Measurements from ENCODE around the gene PYY.

PYY gene

DNA sequence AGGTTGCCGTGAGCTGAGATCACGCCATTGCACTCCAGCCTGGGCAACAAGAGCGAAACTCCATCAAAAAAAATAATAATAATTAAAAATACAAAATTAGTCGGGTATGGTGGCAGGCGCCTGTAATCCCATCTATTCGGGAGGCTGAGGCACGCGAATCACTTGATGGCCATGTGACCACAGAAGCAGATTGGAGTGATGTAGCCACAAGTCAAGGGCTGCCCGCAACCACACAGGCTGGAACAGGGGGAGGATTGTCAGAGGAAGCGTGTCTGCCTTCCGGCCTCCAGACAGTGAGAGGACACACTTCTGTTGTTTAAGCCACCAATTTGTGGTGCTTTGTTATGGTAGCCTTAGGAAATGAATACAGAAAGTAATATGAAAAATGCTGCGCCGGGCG is 38.9 kb upstream of the PYY start:
- Histone ChIP-seq H3K27me3 (ENCODE audit: insufficient read depth, poor library complexity, severe bottlenecking) (peaks cover 32% of the 10 kb centered on the region), H3K4me3 (replicated peaks; ENCODE audit: insufficient read depth, low read length) (no peak overlapping the region), H3K27ac (replicated peaks) (no peak overlapping the region)
- DNase-seq (ENCODE audit: low read depth in 1 of 2, low spot score in 1 of 2), result no peak
- TF ChIP-seq POLR2AphosphoS5 (IDR thresholded peaks at IDR 0.05; ENCODE audit: low read depth), result no peak

DNA sequence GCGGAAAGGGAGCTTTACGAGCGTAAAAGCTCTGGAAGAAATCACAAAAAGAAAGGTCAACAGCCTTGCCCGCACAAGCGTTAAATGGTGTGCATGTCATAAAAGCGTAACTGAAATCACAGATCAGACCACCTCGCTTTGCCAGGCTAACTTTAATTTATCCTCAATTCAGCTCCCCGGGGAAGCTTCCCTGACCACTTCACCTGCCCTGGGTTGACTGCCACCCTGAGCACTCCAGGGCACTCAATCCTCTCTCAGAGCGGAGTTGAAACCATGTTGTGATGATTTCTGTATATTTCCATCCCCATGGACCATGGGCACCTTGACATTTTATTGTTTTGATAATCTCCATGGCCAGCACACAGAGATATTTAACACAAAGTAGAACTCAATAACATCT is 34.6 kb upstream of the PYY start:
- no peak overlapping the region for H3K27ac ChIP-seq (replicated peaks)
- TF ChIP-seq POLR2AphosphoS5 (IDR thresholded peaks at IDR 0.05; ENCODE audit: low read depth) (no peak), SPI1 (IDR thresholded peaks at IDR 0.05; ENCODE audit: borderline replicate concordance, low read depth) (no peak), GABPA (IDR thresholded peaks at IDR 0.05; ENCODE audit: low read depth) (no peak)
- TF ChIP-seq, protein P1, sequence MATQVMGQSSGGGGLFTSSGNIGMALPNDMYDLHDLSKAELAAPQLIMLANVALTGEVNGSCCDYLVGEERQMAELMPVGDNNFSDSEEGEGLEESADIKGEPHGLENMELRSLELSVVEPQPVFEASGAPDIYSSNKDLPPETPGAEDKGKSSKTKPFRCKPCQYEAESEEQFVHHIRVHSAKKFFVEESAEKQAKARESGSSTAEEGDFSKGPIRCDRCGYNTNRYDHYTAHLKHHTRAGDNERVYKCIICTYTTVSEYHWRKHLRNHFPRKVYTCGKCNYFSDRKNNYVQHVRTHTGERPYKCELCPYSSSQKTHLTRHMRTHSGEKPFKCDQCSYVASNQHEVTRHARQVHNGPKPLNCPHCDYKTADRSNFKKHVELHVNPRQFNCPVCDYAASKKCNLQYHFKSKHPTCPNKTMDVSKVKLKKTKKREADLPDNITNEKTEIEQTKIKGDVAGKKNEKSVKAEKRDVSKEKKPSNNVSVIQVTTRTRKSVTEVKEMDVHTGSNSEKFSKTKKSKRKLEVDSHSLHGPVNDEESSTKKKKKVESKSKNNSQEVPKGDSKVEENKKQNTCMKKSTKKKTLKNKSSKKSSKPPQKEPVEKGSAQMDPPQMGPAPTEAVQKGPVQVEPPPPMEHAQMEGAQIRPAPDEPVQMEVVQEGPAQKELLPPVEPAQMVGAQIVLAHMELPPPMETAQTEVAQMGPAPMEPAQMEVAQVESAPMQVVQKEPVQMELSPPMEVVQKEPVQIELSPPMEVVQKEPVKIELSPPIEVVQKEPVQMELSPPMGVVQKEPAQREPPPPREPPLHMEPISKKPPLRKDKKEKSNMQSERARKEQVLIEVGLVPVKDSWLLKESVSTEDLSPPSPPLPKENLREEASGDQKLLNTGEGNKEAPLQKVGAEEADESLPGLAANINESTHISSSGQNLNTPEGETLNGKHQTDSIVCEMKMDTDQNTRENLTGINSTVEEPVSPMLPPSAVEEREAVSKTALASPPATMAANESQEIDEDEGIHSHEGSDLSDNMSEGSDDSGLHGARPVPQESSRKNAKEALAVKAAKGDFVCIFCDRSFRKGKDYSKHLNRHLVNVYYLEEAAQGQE (IDR thresholded peaks at IDR 0.05; ENCODE audit: insufficient replicate concordance, low read depth), result no peak
- TF ChIP-seq, protein P2, sequence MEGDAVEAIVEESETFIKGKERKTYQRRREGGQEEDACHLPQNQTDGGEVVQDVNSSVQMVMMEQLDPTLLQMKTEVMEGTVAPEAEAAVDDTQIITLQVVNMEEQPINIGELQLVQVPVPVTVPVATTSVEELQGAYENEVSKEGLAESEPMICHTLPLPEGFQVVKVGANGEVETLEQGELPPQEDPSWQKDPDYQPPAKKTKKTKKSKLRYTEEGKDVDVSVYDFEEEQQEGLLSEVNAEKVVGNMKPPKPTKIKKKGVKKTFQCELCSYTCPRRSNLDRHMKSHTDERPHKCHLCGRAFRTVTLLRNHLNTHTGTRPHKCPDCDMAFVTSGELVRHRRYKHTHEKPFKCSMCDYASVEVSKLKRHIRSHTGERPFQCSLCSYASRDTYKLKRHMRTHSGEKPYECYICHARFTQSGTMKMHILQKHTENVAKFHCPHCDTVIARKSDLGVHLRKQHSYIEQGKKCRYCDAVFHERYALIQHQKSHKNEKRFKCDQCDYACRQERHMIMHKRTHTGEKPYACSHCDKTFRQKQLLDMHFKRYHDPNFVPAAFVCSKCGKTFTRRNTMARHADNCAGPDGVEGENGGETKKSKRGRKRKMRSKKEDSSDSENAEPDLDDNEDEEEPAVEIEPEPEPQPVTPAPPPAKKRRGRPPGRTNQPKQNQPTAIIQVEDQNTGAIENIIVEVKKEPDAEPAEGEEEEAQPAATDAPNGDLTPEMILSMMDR (IDR thresholded peaks at IDR 0.05; ENCODE audit: insufficient read depth, low read length), result no peak
- DNase-seq (ENCODE audit: low read depth in 1 of 2, low spot score in 1 of 2), result no peak
- peaks cover 24% of the 10 kb centered on the region for H3K27me3 ChIP-seq (ENCODE audit: insufficient read depth, poor library complexity, severe bottlenecking)
- H3K4me3 ChIP-seq (replicated peaks; ENCODE audit: insufficient read depth, low read length), result no peak overlapping the region

DNA sequence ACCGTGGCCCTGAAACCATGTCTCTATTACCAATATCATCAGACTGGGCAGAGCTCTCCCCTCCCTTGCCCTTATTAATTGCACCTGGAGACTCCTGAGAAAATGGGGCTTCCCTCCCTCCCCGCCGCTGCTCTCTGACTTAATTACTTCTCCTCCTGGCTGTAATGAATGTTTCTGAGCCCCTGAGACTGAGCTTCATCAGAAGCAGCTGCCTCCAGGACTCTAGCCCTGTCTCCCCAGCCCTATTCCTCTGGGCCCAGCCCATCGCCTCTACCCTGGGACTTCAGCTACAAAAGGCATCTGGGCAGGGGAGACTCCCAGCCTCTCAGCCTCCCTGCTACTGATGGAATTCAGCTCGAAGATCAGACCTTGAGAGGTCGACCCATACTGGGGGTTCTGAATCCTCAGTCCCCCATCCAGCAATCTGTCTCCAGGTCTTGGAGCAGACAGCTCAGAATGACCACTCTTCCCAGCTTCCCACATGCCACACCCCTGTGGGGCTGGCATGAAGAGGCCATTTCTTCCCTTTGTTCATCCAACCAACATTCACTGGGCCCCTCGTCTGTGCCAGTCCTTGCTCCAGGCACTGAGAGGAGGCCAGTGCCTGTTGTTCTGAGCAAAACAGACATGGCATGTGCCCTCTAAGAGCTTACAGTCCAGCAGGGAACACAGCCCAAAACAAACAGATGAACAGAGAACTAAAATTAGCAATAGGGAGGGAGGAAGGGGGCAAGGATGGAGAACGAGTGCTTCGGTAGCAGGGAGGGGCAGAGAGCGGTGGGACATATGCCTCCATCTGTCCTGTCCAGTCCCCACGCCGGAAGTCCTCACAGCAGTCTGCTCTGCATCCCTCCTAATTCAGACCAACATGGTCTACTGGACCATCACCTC is 33.6 kb upstream of the PYY start:
- DNase-seq (ENCODE audit: low read depth in 1 of 2, low spot score in 1 of 2), result no peak
- no peak overlapping the region for H3K27ac ChIP-seq (replicated peaks)
- H3K27me3 ChIP-seq (ENCODE audit: insufficient read depth, poor library complexity, severe bottlenecking), result peaks cover 32% of the 10 kb centered on the region
- H3K4me3 ChIP-seq (replicated peaks; ENCODE audit: insufficient read depth, low read length), result no peak overlapping the region
- TF ChIP-seq SPI1 (IDR thresholded peaks at IDR 0.05; ENCODE audit: borderline replicate concordance, low read depth) (no peak), POLR2AphosphoS5 (IDR thresholded peaks at IDR 0.05; ENCODE audit: low read depth) (no peak), GABPA (IDR thresholded peaks at IDR 0.05; ENCODE audit: low read depth) (no peak)
- TF ChIP-seq, protein P2 (IDR thresholded peaks at IDR 0.05; ENCODE audit: insufficient read depth, low read length), result no peak
- TF ChIP-seq, protein P1 (IDR thresholded peaks at IDR 0.05; ENCODE audit: insufficient replicate concordance, low read depth), result no peak

DNA sequence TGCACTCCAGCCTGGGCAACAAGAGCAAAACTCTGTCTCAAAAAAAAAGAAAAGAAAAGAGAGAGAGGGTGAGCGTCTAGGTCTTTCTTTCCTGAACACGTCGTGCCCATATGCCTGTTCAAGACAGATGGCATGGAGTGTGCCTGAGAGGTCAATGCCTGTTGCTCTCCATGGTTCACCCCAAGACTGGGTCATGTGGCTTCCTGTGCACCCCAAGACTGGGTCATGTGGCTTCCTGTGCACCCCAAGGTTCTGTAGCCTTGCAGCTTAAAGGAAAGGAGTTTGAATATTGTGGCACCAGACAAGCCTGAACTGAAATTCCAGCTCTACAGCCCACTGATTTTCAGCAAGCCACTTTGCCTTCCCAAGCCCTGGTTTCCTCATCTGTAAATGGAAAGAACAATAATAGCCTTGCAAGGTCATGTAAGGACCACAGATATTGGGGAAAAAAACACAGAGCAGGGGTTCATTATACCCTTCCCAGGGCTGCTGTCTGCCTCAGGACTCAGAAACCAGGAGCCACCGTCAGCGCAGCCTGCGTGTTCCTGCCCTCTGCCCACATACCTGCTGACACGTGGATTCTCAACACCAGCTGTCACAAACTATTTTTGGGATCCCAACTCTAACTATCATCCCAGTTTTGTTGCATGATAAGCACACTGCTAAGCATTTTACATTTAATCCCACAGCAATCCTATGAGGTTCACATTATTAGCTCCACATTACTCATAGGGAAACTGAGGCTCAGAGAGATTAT is 32.7 kb upstream of the PYY start:
- peaks cover 40% of the 10 kb centered on the region for H3K27me3 ChIP-seq (ENCODE audit: insufficient read depth, poor library complexity, severe bottlenecking)
- DNase-seq (ENCODE audit: low read depth in 1 of 2, low spot score in 1 of 2), result no peak
- TF ChIP-seq POLR2AphosphoS5 (IDR thresholded peaks at IDR 0.05; ENCODE audit: low read depth) (no peak), SPI1 (IDR thresholded peaks at IDR 0.05; ENCODE audit: borderline replicate concordance, low read depth) (no peak), GABPA (IDR thresholded peaks at IDR 0.05; ENCODE audit: low read depth) (no peak)
- TF ChIP-seq, protein P1 (IDR thresholded peaks at IDR 0.05; ENCODE audit: insufficient replicate concordance, low read depth), result no peak
- TF ChIP-seq, protein P2 (IDR thresholded peaks at IDR 0.05; ENCODE audit: insufficient read depth, low read length), result no peak
- H3K4me3 ChIP-seq (replicated peaks; ENCODE audit: insufficient read depth, low read length), result no peak overlapping the region
- no peak overlapping the region for H3K27ac ChIP-seq (replicated peaks)

Measured in HL-60 (cell line).